Ishikawa (cell line): ENCODE data around the gene AGAP1.

Source experiments
- CEBPB ChIP-seq: IDR thresholded peaks from 2 replicates; pipeline ENCODE4 v1.6.1; 2012
- CREB1 ChIP-seq: IDR thresholded peaks from 2 replicates; pipeline ENCODE4 v1.6.1; 2012; ENCODE audit warnings: low read depth
- EP300 ChIP-seq: IDR thresholded peaks from 2 replicates; pipeline ENCODE4 v1.6.1; 2012; ENCODE audit warnings: borderline replicate concordance
- REST ChIP-seq: IDR thresholded peaks from 2 replicates; pipeline ENCODE4 v1.6.1; 2012; ENCODE audit warnings: low read depth, mild to moderate bottlenecking
- TCF12 ChIP-seq: IDR thresholded peaks from 2 replicates; pipeline ENCODE4 v1.6.1; 2012; ENCODE audit warnings: low read depth
- TEAD4 ChIP-seq: IDR thresholded peaks from 2 replicates; pipeline ENCODE4 v1.6.1; 2012
- USF1 ChIP-seq: IDR thresholded peaks from 2 replicates; pipeline ENCODE4 v1.6.1; 2012
- YY1 ChIP-seq: IDR thresholded peaks from 2 replicates; pipeline ENCODE4 v1.6.1; 2012; ENCODE audit warnings: low read depth
- TF ChIP-seq, protein P1 (sequence below): IDR thresholded peaks from 2 replicates; pipeline ENCODE4 v1.6.1; 2012

- TF ChIP-seq CEBPB: no peak
- no peak for TF ChIP-seq YY1
- no peak for TF ChIP-seq TCF12
- TF ChIP-seq EP300: no peak
- no peak for TF ChIP-seq TEAD4
- TF ChIP-seq USF1: no peak
- TF ChIP-seq, protein P1, sequence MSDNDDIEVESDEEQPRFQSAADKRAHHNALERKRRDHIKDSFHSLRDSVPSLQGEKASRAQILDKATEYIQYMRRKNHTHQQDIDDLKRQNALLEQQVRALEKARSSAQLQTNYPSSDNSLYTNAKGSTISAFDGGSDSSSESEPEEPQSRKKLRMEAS: no peak
- no peak for TF ChIP-seq CREB1
- TF ChIP-seq REST: no peak
These were observed 335.9 kb downstream of the AGAP1 start for GRCh38 chr2:235829726-235830125.
